K562 (cell line): Measurements from ENCODE around the gene SLCO3A1. TPM values are rescaled to one million over a fixed set of nuclear protein-coding genes. Genes with fewer than 3 reads are reported as not detected.

Experiments
- ATAC-seq: fragments of 200-7000 bp; cut with Tn5 transposase; 3 replicates; pipeline ENCODE4 v1.9.1; 2020; ENCODE audit warnings: moderate library complexity
- BruUV-seq: library from RNA; stranded (reverse); fragments of 400-500 nt; replicated peaks from 2 replicates; lab custom pipeline; 2021; lab: Mats Ljungman, UMichigan
- CTCF ChIA-PET: fragments of 300-600 bp; formaldehyde crosslinking; extraction: SDS; loops from one replicate; lab custom pipeline; 2021; ENCODE audit warnings: low intra/inter-chr PET ratio; lab: Yijun Ruan, JAX
- POLR2A ChIA-PET: fragments of 300-600, 350-650 bp; sonication (Branson Sonifier 250); formaldehyde crosslinking; extraction: SDS; loops from one replicate; lab custom pipeline; 2021; ENCODE audit warnings: antibody characterized with exemption, inconsistent platforms; lab: Yijun Ruan, JAX
- DNase-seq, 4 experiments: peaks; one replicate each; pipeline versions ENCODE4 v3.0.0 to v3.0.0-alpha.2; 2011 to 2018; ENCODE audit warnings: low spot score in 3 of 4, mixed read lengths in 3 of 4; ENCODE audit errors: extremely low read depth in 1 of 4
- FAIRE-seq: peaks from 2 replicates; lab custom pipeline; 2011; peaks lifted over from hg19 to GRCh38; lab: Jason Lieb, UNC
- H2AFZ ChIP-seq: 2 replicates; pipeline ENCODE4 v1.6.0; 2011; ENCODE audit warnings: low read depth, low read length, control low read depth, inconsistent platforms
- H3K27ac ChIP-seq: fragments of 200-600 bp; 3 replicates; pipeline ENCODE4 v1.8.0; 2011; ENCODE audit warnings: low read depth, mild to moderate bottlenecking, control low read depth, inconsistent platforms, low read length, moderate library complexity, mixed read lengths; ENCODE audit errors: extremely low read depth
- H3K27me3 ChIP-seq, 2 experiments: fragments of 300-600 bp in 1 of 2; 2 replicates in 1 of 2; 3 replicates in 1 of 2; pipeline versions ENCODE4 v1.6.0 to v1.8.0; 2011; ENCODE audit warnings: inconsistent platforms in 2 of 2, low read length in 2 of 2, mild to moderate bottlenecking in 1 of 2, mixed read lengths in 1 of 2, moderate library complexity in 1 of 2; ENCODE audit not compliant: control insufficient read depth in 2 of 2, insufficient read depth in 2 of 2
- H3K36me3 ChIP-seq: fragments of 300-600 bp; 3 replicates; pipeline ENCODE4 v1.8.0; 2011; ENCODE audit warnings: mild to moderate bottlenecking, low read length, inconsistent platforms; ENCODE audit not compliant: control insufficient read depth, insufficient read depth
- H3K4me1 ChIP-seq, 2 experiments: fragments of 200-600 bp in 1 of 2; replicated peaks in 1 of 2; 2 replicates in 1 of 2; 3 replicates in 1 of 2; pipeline versions ENCODE4 v1.5.1 to v1.8.0; 2011; ENCODE audit warnings: inconsistent platforms in 2 of 2, low read length in 2 of 2, mild to moderate bottlenecking in 1 of 2, mixed read lengths in 1 of 2, moderate library complexity in 1 of 2; ENCODE audit not compliant: control insufficient read depth in 2 of 2, insufficient read depth in 2 of 2
- H3K4me2 ChIP-seq: 2 replicates; pipeline ENCODE4 v1.6.1; 2011; ENCODE audit warnings: low read length, control low read depth, inconsistent platforms, mixed read lengths; ENCODE audit not compliant: insufficient read depth
- H3K4me3 ChIP-seq: fragments of 200-600 bp; sonication (generic), shearing (Covaris generic); 2 replicates; pipeline ENCODE4 v1.5.1; 2016; ENCODE audit warnings: control low read depth, inconsistent platforms
- H3K79me2 ChIP-seq: fragments of 200-600 bp; 3 replicates; pipeline ENCODE4 v1.8.0; 2011; ENCODE audit warnings: low read length, inconsistent platforms; ENCODE audit not compliant: control insufficient read depth, insufficient read depth
- H3K9ac ChIP-seq, 2 experiments: 2 replicates each; pipeline versions ENCODE4 v1.6.0 to v1.6.1; 2011; ENCODE audit warnings: low read depth in 2 of 2, low read length in 2 of 2, control low read depth in 1 of 2, inconsistent platforms in 1 of 2, mild to moderate bottlenecking in 1 of 2, mixed read lengths in 1 of 2; ENCODE audit not compliant: insufficient read depth in 1 of 2
- H3K9me1 ChIP-seq: one replicate; pipeline ENCODE4 v1.6.0; 2011; ENCODE audit warnings: inconsistent platforms, mild to moderate bottlenecking, low read length, moderate library complexity; ENCODE audit not compliant: control insufficient read depth, insufficient read depth
- H3K9me3 ChIP-seq: replicated peaks from 2 replicates; pipeline ENCODE4 v1.5.1; 2011; ENCODE audit warnings: low read depth, low read length, inconsistent platforms; ENCODE audit not compliant: control insufficient read depth, insufficient read depth
- H4K20me1 ChIP-seq: replicated peaks from 2 replicates; pipeline ENCODE4 v1.6.1; 2011; ENCODE audit warnings: low read length, inconsistent platforms, mixed read lengths; ENCODE audit not compliant: control insufficient read depth, insufficient read depth
- ATF6 ChIP-seq: sonication (generic); formaldehyde crosslinking; IDR thresholded peaks from 2 replicates; pipeline ENCODE4 v1.4.0; 2020; ENCODE audit warnings: mild to moderate bottlenecking, missing genetic modification reagents
- E2F3 ChIP-seq: fragments of 250-450 bp; sonication (Bioruptor Pico); IDR thresholded peaks from 2 replicates; pipeline ENCODE4 v1.4.0; 2020; ENCODE audit warnings: mild to moderate bottlenecking
- NFIC ChIP-seq: fragments of 450-650 bp; IDR thresholded peaks from 2 replicates; pipeline ENCODE4 v1.6.1; 2017; ENCODE audit warnings: mild to moderate bottlenecking, inconsistent platforms
- SMAD4 ChIP-seq: fragments of 250-450 bp; sonication (Bioruptor Pico); conservative IDR thresholded peaks from 2 replicates; pipeline ENCODE4 v1.8.0; 2021; ENCODE audit warnings: inconsistent platforms, mild to moderate bottlenecking, moderate library complexity
- STAT5A ChIP-seq: IDR thresholded peaks from 2 replicates; pipeline ENCODE4 v1.6.1; 2012; ENCODE audit warnings: low read length, inconsistent platforms, borderline replicate concordance
- ZBTB1 ChIP-seq: sonication (generic); formaldehyde crosslinking; IDR thresholded peaks from 2 replicates; pipeline ENCODE4 v1.8.1; 2023; ENCODE audit warnings: missing genetic modification reagents, low read depth, mild to moderate bottlenecking, borderline replicate concordance
- ZNF184 ChIP-seq: sonication (generic); formaldehyde crosslinking; IDR thresholded peaks from 2 replicates; pipeline ENCODE4 v1.5.0; 2020; ENCODE audit warnings: missing genetic modification reagents
- WGBS: fragments of 100-300 bp; shearing (Covaris generic); methylation state at CpG from one replicate; pipeline ENCODE4 v1.1.6; 2016; ENCODE audit warnings: low coverage, mixed read lengths; ENCODE audit not compliant: insufficient coverage; ENCODE audit errors: missing lambda C conversion rate; 5-methylcytosine and 5-hydroxymethylcytosine counted together
- in situ Hi-C: fragments of 300-500 bp; cut with MboI; formaldehyde crosslinking; loops from 4 replicates; pipeline ENCODE4 v1.15.0; 2018; ENCODE audit warnings: inconsistent platforms, mixed read lengths
- intact Hi-C: fragments of 100-400 bp; cut with micrococcal nuclease; formaldehyde crosslinking; loops from 2 replicates; pipeline ENCODE4 v1.14.2; 2022
- polyA plus RNA-seq, 8 experiments: library from polyadenylated mRNA; depleted of rRNA in 4 of 8; stranded (reverse) in 5 of 8; unstranded in 3 of 8; fragments of >200 nt; fragmentation: Nextera tagmentation in 2 of 8; fragmentation: Illumina TruSeq in 1 of 8; extraction: Ambion mirVana in 2 of 8; extraction: Trizol in 1 of 8; gene quantifications; 2 replicates each; pipeline versions ENCODE4 v1.2.1 to v1.2.3, GENCODE V29; 2011 to 2014; ENCODE audit warnings: inconsistent platforms in 1 of 8, missing spikeins in 1 of 8
- total RNA-seq, 7 experiments: library from RNA; depleted of rRNA in 6 of 7; stranded (reverse); fragments of >200 nt in 6 of 7; fragmentation: Illumina TruSeq in 2 of 7; extraction: Trizol in 2 of 7; gene quantifications; 2 replicates each; pipeline versions ENCODE4 v1.2.1 to v1.2.3, GENCODE V29; 2011 to 2021; ENCODE audit warnings: low replicate concordance in 1 of 7
- TF ChIP-seq, protein P1 (sequence below): fragments of 250-450 bp; sonication (Bioruptor Pico); IDR thresholded peaks from 2 replicates; pipeline ENCODE4 v1.4.0; 2020

Gene SLCO3A1
- total and polyA plus RNA-seq, 9 of the 15 experiments (the other 6 are each of a cell fraction or from before 2014, with no cell fraction given): 0.01 to 0.84 (median 0.06) TPM; not detected in 3

GRCh38 chr15:92101708-92102394, 248.3 kb downstream of the SLCO3A1 start:
- no peak overlapping the region for H3K4me3 ChIP-seq
- DNase-seq: no peak
- peaks cover 4% of the 10 kb centered on the region; the same call in 1 of the 2 replicates for H4K20me1 ChIP-seq
- H3K79me2 ChIP-seq: no peaks in the 10 kb centered on the region
- no peaks in the 10 kb centered on the region for H3K36me3 ChIP-seq
- CTCF ChIA-PET: no interaction called here
- H3K4me1 ChIP-seq: no peaks in the 10 kb centered on the region
- no peaks in the 10 kb centered on the region for H3K9me1 ChIP-seq
- TF ChIP-seq NFIC (no peak), SMAD4 (no peak), ATF6 (CRISPR knock-in tag) (no peak), ZBTB1 (no peak), ZNF184 (CRISPR knock-in tag) (no peak), STAT5A (no peak), E2F3 (CRISPR knock-in tag) (no peak)
- TF ChIP-seq, protein P1, sequence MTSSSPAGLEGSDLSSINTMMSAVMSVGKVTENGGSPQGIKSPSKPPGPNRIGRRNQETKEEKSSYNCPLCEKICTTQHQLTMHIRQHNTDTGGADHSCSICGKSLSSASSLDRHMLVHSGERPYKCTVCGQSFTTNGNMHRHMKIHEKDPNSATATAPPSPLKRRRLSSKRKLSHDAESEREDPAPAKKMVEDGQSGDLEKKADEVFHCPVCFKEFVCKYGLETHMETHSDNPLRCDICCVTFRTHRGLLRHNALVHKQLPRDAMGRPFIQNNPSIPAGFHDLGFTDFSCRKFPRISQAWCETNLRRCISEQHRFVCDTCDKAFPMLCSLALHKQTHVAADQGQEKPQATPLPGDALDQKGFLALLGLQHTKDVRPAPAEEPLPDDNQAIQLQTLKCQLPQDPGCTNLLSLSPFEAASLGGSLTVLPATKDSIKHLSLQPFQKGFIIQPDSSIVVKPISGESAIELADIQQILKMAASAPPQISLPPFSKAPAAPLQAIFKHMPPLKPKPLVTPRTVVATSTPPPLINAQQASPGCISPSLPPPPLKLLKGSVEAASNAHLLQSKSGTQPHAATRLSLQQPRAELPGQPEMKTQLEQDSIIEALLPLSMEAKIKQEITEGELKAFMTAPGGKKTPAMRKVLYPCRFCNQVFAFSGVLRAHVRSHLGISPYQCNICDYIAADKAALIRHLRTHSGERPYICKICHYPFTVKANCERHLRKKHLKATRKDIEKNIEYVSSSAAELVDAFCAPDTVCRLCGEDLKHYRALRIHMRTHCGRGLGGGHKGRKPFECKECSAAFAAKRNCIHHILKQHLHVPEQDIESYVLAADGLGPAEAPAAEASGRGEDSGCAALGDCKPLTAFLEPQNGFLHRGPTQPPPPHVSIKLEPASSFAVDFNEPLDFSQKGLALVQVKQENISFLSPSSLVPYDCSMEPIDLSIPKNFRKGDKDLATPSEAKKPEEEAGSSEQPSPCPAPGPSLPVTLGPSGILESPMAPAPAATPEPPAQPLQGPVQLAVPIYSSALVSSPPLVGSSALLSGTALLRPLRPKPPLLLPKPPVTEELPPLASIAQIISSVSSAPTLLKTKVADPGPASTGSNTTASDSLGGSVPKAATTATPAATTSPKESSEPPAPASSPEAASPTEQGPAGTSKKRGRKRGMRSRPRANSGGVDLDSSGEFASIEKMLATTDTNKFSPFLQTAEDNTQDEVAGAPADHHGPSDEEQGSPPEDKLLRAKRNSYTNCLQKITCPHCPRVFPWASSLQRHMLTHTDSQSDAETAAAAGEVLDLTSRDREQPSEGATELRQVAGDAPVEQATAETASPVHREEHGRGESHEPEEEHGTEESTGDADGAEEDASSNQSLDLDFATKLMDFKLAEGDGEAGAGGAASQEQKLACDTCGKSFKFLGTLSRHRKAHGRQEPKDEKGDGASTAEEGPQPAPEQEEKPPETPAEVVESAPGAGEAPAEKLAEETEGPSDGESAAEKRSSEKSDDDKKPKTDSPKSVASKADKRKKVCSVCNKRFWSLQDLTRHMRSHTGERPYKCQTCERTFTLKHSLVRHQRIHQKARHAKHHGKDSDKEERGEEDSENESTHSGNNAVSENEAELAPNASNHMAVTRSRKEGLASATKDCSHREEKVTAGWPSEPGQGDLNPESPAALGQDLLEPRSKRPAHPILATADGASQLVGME (CRISPR knock-in tag): no peak
- in situ Hi-C loops (no loop called here), intact Hi-C loops (no loop called here)
- H3K27me3 ChIP-seq: peaks cover 2 to 36% of the 10 kb centered on the region in 2 experiments; a peak in 3 of 5 replicates
- no peak overlapping the region for H2AFZ ChIP-seq
- no TSS peak for BruUV-seq
- FAIRE-seq: no peak
- no peak overlapping the region for H3K27ac ChIP-seq
- no peak for ATAC-seq
- WGBS: 1% methylated on average over 8 of the region's 9 CpGs
- no peaks in the 10 kb centered on the region for H3K9me3 ChIP-seq
- POLR2A ChIA-PET: no interaction called here
- H3K4me2 ChIP-seq: no peak overlapping the region
- H3K9ac ChIP-seq: no peak overlapping the region
